GM21529 (cell line): ENCODE results near the gene TGFA.
A peak's percentile ranks its signal among the peaks of the same experiment; 100 is the strongest.

Experiments used
- ATAC-seq: cut with Tn5 transposase; IDR thresholded peaks from one replicate; pipeline ENCODE4 v1.9.1; 2021; ENCODE audit not compliant: unreplicated experiment

The TGFA gene

DNA sequence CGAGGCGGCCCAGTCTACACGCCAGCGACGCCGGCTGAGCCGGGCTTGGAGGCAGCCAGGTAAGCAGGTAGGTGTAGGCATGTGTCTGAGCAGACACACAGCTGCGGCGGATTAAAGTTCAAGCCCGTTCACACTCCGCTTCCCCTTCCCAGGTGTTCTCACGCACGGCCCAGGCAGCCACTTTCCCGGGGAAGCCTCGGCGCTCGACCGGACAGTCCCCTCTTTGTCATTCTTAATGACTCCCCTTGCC, 367 bp downstream of the TGFA start:
- ATAC-seq, result peak; percentile 14

DNA sequence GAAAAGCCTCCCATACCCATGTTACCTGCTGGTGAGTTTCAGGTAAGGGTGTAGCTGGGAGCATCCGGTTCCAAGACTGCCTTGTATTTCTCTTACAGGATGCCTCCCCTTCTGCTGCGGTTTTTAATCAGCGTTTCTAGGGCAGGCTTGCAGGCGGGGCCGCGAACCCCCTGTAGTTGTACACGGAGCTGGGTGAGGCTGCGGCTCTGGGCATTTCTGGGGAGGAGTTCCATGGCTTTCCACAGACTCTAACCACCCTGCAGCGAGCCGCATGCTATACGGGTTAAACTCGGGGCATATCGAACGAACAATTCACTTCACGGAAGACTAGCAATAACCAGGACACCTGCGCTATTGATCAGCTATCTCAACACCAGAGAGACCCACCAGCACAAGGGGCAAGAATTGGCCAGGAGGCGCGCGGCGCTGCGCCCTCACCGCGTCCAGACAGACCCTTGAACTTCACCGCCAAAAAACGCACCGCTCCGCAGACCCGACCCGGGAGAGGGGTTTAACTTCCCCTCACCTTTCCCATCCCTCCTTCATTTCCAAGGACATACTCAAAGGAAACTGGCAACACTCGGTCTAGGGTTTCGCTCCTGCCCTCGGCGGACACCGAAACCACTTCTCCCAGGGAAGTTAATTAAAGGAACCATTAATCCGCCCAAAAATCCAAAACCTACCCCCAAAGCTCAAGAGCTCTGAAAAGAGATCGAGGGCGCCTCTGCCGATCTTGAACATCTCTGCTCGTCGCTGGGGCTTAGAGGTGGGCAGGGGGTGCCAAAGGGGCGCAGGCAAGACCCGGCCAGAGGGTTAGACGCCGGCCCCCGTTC, 909 bp downstream of the TGFA start:
- ATAC-seq, result no peak

DNA sequence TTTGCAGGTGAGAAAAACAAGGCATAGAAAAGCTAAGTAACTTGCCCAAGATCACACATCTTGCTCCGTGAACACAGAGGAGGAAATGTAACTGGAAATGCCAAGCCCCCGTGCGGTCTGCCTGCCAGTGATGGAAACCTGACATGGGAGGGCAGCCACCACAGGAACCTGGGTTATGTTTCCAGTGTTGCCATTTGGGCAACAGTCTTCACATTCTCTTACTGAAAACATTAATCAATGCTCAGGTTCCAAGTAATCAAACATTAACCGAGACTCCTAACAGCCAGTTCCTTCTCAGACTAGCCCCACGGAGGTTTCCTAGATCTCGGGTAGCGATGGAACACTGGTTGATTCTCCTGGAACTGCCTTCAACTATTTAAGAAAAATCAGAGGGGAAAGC, 2.5 kb downstream of the TGFA start:
- ATAC-seq, result no peak

DNA sequence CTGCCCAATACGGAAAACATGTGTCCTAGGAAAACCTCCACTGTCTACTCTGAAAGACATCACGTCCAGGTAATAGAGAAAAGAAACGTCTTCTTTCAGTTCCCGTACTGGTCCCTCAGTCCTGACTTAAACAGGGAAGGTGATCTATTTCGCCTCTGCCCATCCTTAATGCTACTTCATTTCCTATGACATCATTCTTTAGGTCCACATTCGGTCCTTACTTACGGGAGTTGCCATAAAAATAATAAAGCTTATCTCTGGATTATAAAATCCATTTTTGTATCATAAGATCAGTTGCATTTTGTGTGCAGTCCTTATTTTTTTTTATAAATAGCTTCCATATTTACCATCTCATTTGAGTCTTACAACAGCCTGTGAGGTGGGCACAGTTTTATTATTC, 3.7 kb downstream of the TGFA start:
- ATAC-seq, result no peak

GRCh38 chr2:70549064-70549710, 4.4 kb downstream of the TGFA start:
- ATAC-seq, result no peak

GRCh38 chr2:70548233-70548632, 5.4 kb downstream of the TGFA start:
- ATAC-seq, result no peak

DNA sequence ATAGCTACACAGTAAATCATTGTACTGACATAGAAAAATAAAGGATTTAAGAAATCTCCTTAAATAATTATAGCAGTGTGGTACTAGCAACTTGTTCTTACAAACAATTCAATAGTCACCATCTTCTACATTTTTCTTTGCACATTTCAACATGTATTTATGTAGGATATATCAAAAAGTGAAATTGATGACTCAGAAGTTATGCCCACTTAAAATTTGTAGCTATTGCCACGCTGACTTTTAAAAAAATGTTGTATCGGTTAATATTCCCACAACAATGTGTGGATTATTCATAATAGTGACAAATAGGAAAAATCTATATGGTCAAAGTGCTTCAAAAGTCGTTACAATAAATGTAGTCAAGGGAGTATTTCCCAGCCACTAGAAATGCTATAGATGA, 6.7 kb downstream of the TGFA start:
- no peak for ATAC-seq

DNA sequence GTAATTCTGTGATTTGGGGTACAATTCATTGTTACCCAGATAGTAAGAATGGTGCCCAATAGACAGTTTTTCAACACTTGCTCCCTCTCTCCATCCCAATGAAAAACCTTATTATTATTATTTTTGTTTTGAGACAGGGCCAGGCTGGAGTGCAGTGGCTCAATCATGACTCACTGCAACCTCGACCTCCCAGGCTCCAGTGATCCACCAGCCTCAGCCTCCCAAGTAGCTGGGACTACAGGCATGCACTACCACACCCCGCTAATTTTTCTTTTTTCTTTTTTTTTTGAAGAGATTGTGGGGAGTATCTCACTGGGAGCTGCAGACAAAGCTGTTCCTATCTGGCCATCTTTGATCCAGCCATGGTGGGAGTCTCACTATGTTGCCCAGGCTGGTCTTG, 7.2 kb downstream of the TGFA start:
- ATAC-seq, result no peak

DNA sequence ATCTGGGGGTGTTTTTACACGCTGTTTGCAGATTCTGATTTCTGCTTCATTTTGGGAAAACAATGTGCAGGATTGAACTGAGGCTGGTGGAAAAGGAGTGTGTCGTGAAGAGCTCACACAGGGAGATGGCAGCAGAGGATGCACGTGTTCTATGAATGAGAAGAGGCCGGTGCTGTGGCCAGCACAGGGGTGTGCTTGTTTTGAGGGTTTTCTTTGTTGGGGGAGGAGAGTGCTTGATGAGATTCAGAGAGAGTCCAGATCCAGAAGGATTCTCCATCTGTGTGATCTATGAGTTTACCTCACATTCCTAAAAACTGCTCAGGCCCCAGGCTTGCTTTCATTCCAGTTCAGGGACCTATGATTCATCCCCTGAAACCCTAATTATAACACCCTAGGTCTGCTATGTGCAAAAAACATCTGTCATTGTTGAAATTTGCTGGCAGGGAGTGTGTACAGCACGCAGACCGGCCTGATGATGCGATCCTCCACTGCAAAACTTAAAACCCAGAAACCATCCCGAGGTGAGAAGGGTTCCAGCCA, 12.1 kb downstream of the TGFA start:
- no peak for ATAC-seq

GRCh38 chr2:70537840-70538239, 15.8 kb downstream of the TGFA start:
- no peak for ATAC-seq

DNA sequence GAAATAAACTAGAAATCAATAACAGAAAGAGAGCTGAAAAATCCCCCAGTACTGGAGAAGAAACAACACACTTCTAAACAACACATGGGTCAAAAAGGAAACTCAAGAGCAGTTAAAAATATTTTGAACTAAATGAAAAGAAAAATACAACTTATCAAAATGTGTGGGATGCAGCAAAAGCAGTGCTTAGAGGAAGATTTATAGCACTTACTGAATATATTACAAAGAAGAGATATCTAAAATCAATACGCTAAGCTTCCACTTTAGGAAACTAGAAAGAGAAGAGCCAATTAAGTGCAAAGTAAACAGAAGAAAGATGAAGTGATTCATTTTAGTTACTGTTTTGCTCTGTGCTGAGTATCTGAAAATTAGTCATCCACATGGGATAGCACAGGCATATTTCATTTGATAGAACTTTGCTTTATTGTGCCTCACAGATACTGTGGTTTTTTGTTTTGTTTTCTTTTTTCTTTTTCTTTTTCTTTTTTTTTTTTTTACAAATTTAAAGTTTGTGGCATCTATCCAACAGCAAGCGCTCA, 17.0 kb downstream of the TGFA start:
- ATAC-seq, result no peak

DNA sequence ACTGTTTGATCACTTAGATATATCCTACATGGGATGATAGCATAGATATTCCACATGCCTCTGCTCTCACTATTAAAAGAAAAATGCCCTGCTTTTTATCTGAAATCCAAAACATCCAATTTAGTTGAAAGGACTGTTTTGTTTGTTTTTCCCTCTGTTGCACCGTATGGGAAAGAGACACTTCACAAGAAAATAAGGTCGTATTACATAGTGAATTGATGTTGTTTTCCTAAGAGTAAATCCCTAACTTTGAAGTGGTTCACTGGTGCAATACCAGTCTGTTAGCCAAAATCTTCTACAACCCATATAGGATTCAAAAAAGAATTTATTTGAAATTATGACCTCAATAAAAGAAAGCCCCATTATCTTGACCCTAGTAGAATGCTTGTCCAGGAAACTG, 18.1 kb downstream of the TGFA start:
- no peak for ATAC-seq

GRCh38 chr2:70534183-70534836, 19.3 kb downstream of the TGFA start:
- ATAC-seq, result no peak

GRCh38 chr2:70532244-70532935, 21.2 kb downstream of the TGFA start:
- no peak for ATAC-seq

DNA sequence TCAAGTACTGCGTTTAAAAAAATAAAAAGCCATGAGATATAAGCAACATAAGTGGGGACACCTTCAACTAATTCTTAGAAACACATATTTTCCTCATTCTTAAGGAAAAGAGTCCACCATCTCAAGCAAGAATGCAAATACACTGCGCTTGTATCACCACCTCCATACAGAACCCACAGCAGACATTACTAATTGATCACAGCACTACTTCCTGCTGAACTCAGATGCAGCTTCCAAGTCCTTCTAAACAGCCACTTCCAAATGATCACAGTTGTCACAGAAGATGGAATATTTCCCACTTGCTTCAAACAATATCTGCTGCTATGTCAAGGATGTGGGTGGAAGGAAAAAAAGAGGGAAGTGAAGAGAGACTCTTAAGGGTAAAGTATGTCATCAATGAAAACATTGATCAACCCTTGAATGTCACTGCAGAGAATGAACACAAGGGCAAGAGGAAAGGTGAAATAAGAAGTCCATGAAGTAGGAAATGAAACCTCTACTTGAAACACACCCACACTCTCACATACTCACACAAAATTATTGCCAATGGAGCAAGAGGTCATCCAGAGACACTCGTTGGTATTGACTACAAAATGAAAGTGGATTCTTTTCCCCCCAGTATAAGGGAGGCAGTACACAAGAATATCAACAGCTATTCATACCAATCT, 22.1 kb downstream of the TGFA start:
- ATAC-seq, result no peak

DNA sequence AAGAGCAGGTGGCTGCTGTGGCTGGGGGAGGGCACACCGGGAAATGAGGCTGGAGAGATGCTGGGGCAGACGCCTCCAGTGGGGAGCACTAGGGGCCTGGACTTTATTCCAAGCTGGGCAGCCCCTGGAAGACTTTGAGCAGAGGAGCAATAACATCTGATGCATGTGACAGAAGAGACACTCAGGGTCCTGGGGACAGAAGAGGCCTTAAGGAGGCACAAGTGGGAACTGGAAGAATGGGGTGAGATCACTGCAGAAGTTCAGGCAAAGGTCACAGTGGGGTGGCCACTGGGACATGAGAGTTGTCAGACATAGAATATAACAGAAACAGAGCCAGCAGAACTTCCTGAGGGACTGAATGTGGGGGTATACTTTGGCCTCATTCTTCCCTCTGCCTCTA, 24.0 kb downstream of the TGFA start:
- ATAC-seq, result no peak

DNA sequence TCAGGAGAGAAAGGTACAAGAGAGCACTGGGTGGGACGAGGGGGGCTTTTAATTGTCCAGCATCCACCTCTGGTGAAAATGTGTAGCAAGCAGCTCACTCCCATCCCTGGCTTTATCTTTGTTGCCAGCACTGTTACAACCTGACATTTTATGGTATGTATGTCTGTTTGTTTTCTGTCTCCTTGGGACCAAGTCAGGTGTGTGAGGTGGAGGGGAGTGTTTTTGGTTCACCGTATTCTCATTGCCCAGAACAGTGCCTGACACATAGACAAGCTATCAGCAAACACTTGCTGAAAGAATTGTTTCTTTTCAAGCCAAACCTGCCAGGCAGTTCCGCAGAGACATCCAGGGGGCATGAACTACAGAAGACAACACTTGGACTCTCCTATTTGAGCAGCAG, 24.7 kb downstream of the TGFA start:
- no peak for ATAC-seq

DNA sequence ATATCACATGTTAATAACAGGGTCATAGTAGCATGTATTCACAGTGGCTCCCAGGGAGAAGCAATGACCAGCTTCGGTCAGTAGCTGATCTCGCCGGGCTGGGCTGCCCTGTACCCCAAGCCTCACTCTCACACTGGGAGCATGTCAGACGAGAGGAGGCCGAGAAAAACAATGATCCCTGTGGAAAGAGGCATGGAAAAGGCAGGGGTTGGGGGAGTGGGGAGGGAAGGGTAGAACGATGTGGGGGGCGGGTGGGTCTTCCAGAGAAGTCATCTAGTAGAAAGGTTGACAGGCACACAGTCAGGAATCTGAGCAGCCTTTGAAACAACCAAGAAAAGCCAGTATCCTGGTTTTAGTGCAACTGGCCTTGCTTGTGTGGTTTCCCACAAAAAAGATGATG, 25.4 kb downstream of the TGFA start:
- no peak for ATAC-seq

DNA sequence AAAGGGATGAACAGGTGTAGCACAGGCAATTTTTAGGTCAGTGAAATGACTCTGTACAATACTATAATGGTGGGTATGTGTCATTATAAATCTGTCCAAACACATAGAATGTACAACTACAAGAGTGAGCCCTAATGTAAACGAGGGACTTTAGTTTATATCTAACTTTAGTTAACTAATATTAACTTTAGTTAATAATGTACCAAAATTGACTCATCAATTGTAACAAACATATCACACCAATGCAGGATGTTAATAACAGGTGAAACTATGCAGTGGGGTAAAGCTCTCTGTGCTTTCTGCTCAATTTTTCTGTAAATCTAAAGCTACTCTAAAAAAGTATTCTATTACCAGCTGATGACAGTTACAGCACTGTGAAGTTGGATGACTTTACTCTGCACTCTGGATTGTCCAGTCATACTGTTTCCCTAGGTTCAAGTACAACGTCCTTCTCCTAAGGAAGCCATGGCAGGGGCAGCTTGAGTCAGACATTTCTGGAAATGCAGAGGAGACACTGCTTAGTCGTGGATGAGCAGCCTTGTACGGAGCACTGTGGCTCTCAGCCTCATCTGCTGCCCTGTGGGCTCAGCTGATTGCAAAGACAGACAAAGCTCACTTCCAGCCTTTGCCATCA, 26.1 kb downstream of the TGFA start:
- ATAC-seq, result no peak

GRCh38 chr2:70526126-70526525, 27.5 kb downstream of the TGFA start:
- no peak for ATAC-seq
